GM12864 (cell line): Measurements from ENCODE around the gene PCK1.

Experiments used
- DNase-seq: peaks from one replicate; pipeline ENCODE4 v3.0.0-alpha.2; 2011; ENCODE audit warnings: low read depth
- H3K4me3 ChIP-seq: 2 replicates; pipeline ENCODE4 v1.5.1; 2011; ENCODE audit warnings: mild to moderate bottlenecking, low read depth, low read length, control low read depth
- CTCF ChIP-seq: IDR thresholded peaks from 2 replicates; pipeline ENCODE4 v1.5.1; 2011; ENCODE audit warnings: low read depth, mild to moderate bottlenecking, moderate library complexity, low read length, control low read depth, inconsistent platforms; ENCODE audit errors: missing control alignments

PCK1 gene

GRCh38 chr20:57523782-57524181 lies 37.1 kb upstream of the PCK1 start:
- TF ChIP-seq CTCF = no peak
- H3K4me3 ChIP-seq = no peak overlapping the region
- DNase-seq = no peak

- no peak for TF ChIP-seq CTCF
- no peak within 1 kb of the TSS for H3K4me3 ChIP-seq
- no peak for DNase-seq
Observed at GRCh38 chr20:57524511-57525176, 36.3 kb upstream of the PCK1 start, which contains the start of gene CTCFL. TSS of gene CTCFL (minus strand) at chr20:57525140. CDS start at chr20:57524205, 935 bp downstream.

GRCh38 chr20:57525328-57526086 lies 35.4 kb upstream of the PCK1 start:
- no peak overlapping the region for H3K4me3 ChIP-seq
- DNase-seq = no peak
- TF ChIP-seq CTCF = no peak

- DNase-seq = no peak
- TF ChIP-seq CTCF = peak; percentile 30
- no peak overlapping the region for H3K4me3 ChIP-seq
Observed at GRCh38 chr20:57526087-57526884, 34.6 kb upstream of the PCK1 start.

GRCh38 chr20:57526885-57527460 lies 33.9 kb upstream of the PCK1 start:
- no peak overlapping the region for H3K4me3 ChIP-seq
- TF ChIP-seq CTCF = no peak
- DNase-seq = no peak

GRCh38 chr20:57527728-57528127 lies 33.2 kb upstream of the PCK1 start:
- DNase-seq = no peak
- no peak for TF ChIP-seq CTCF
- H3K4me3 ChIP-seq = no peak overlapping the region
